SU-DHL-6 (cell line): ENCODE results near the gene VTI1A.

Experiments
- H2AFZ ChIP-seq: fragments of 200-600 bp; sonication (generic); 2 replicates; pipeline ENCODE4 v1.6.1; 2014; ENCODE audit warnings: low read depth, mild to moderate bottlenecking, moderate library complexity, mixed read lengths, antibody characterized with exemption, low read length; ENCODE audit not compliant: severe bottlenecking
- H3F3A ChIP-seq: fragments of 200-600 bp; shearing (Covaris generic); 2 replicates; pipeline ENCODE4 v1.6.0; 2016; ENCODE audit warnings: antibody characterized with exemption, mild to moderate bottlenecking; ENCODE audit not compliant: insufficient read depth
- H3K27ac ChIP-seq: fragments of 200-600 bp; sonication (generic); 2 replicates; pipeline ENCODE4 v1.5.1; 2016; ENCODE audit warnings: low read depth, mild to moderate bottlenecking, low read length, moderate library complexity, mixed read lengths
- H3K27me3 ChIP-seq: fragments of 200-600 bp; sonication (generic), shearing (Covaris generic); 2 replicates; pipeline ENCODE4 v1.6.0; 2014; ENCODE audit warnings: mild to moderate bottlenecking, low read length
- H3K36me3 ChIP-seq: fragments of 200-600 bp; sonication (generic); 2 replicates; pipeline ENCODE4 v1.6.1; 2014; ENCODE audit warnings: mild to moderate bottlenecking, low read length, mixed read lengths
- H3K4me2 ChIP-seq: fragments of 300-600, 200-600 bp; shearing (Covaris generic), sonication (generic); 2 replicates; pipeline ENCODE4 v1.6.0; 2014; ENCODE audit warnings: low read length, low read depth, mild to moderate bottlenecking; ENCODE audit not compliant: poor library complexity, severe bottlenecking
- H3K4me3 ChIP-seq: fragments of 200-600 bp; sonication (generic); 2 replicates; pipeline ENCODE4 v1.5.1; 2014; ENCODE audit warnings: antibody characterized with exemption, low read length, mild to moderate bottlenecking, mixed read lengths; ENCODE audit not compliant: insufficient read depth, poor library complexity, severe bottlenecking
- H3K79me2 ChIP-seq: fragments of 200-600 bp; sonication (generic); 2 replicates; pipeline ENCODE4 v1.6.1; 2014; ENCODE audit warnings: mild to moderate bottlenecking, low read length, moderate library complexity; ENCODE audit not compliant: insufficient read depth
- H3K9ac ChIP-seq: fragments of 200-600 bp; sonication (generic); 2 replicates; pipeline ENCODE4 v1.7.0; 2014; ENCODE audit warnings: mild to moderate bottlenecking, low read length
- H3K9me2 ChIP-seq: fragments of 200-600 bp; sonication (generic); replicated peaks from 2 replicates; pipeline ENCODE4 v1.6.1; 2014; ENCODE audit warnings: low read length; ENCODE audit not compliant: insufficient read depth
- H3K9me3 ChIP-seq: fragments of 200-600 bp; sonication (generic); 2 replicates; pipeline ENCODE4 v1.6.1; 2014; ENCODE audit warnings: low read length, mixed read lengths; ENCODE audit not compliant: insufficient read depth
- H4K20me1 ChIP-seq: fragments of 200-600 bp; sonication (generic); 2 replicates; pipeline ENCODE4 v1.6.1; 2014; ENCODE audit warnings: low read depth, mild to moderate bottlenecking, antibody characterized with exemption, low read length, moderate library complexity, mixed read lengths
- CTCF ChIP-seq: fragments of 200-600 bp; sonication (generic); IDR thresholded peaks from one replicate; pipeline ENCODE4 v1.5.1; 2017; ENCODE audit warnings: antibody characterized with exemption, mild to moderate bottlenecking, low read length, moderate library complexity; ENCODE audit not compliant: insufficient read depth, poor library complexity, severe bottlenecking
- EZH2phosphoT487 ChIP-seq: fragments of 200-600 bp; sonication (generic), shearing (Covaris generic); conservative IDR thresholded peaks from 2 replicates; pipeline ENCODE4 v1.6.1; 2018; ENCODE audit warnings: mild to moderate bottlenecking, antibody characterized with exemption, low read length, moderate library complexity, mixed read lengths

The VTI1A gene

DNA sequence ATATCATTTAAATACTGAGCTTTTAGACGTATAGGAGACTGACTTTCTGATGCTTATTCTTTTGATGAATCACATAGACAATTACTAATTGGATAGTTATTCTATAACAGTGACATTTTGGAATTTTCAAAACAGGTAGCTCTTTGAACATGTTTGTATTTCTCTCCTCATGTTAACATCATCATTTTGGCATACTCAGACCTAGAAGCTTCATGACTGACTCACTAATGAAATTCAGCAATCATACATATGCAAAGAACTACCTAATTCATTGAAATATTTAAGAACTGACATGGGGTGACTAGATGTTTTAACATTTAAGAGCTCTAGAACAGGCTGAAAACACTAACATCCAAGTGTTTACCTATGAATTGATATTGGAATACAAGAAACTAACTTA, 192.3 kb downstream of the VTI1A start:
- no peak overlapping the region for H3K4me3 ChIP-seq
- no peaks in the 10 kb centered on the region for H3K79me2 ChIP-seq
- H3K9me2 ChIP-seq: no peaks in the 10 kb centered on the region
- no peak overlapping the region for H2AFZ ChIP-seq
- H3F3A ChIP-seq: no peaks in the 10 kb centered on the region
- H3K27ac ChIP-seq: no peak overlapping the region
- no peaks in the 10 kb centered on the region for H3K27me3 ChIP-seq
- no peak for TF ChIP-seq CTCF
- no peak for TF ChIP-seq EZH2phosphoT487
- H4K20me1 ChIP-seq: no peaks in the 10 kb centered on the region
- no peak overlapping the region for H3K4me2 ChIP-seq
- no peaks in the 10 kb centered on the region for H3K9me3 ChIP-seq
- no peak overlapping the region for H3K9ac ChIP-seq
- H3K36me3 ChIP-seq: no peaks in the 10 kb centered on the region

GRCh38 chr10:112640638-112641037, 193.6 kb downstream of the VTI1A start:
- TF ChIP-seq EZH2phosphoT487: no peak
- no peak for TF ChIP-seq CTCF
- H3K9me3 ChIP-seq: no peaks in the 10 kb centered on the region
- H3K27ac ChIP-seq: no peak overlapping the region
- H3K9ac ChIP-seq: no peak overlapping the region
- H3K27me3 ChIP-seq: no peaks in the 10 kb centered on the region
- no peak overlapping the region for H3K4me3 ChIP-seq
- no peaks in the 10 kb centered on the region for H4K20me1 ChIP-seq
- no peaks in the 10 kb centered on the region for H3K9me2 ChIP-seq
- H3K36me3 ChIP-seq: no peaks in the 10 kb centered on the region
- H3K79me2 ChIP-seq: no peaks in the 10 kb centered on the region
- no peak overlapping the region for H2AFZ ChIP-seq
- H3K4me2 ChIP-seq: no peak overlapping the region
- H3F3A ChIP-seq: no peaks in the 10 kb centered on the region

- Histone ChIP-seq H3F3A (no peaks in the 10 kb centered on the region), H3K27me3 (no peaks in the 10 kb centered on the region), H3K36me3 (no peaks in the 10 kb centered on the region), H3K9ac (no peak overlapping the region), H3K9me2 (no peaks in the 10 kb centered on the region), H3K4me3 (no peak overlapping the region), H3K27ac (no peak overlapping the region), H4K20me1 (no peaks in the 10 kb centered on the region), H3K79me2 (no peaks in the 10 kb centered on the region), H3K4me2 (no peak overlapping the region), H2AFZ (no peak overlapping the region), H3K9me3 (no peaks in the 10 kb centered on the region)
- TF ChIP-seq CTCF: no peak
Observed at GRCh38 chr10:112643600-112644264, 196.7 kb downstream of the VTI1A start.
